HepG2 (cell line): ENCODE results near the gene IRF2BPL. TPM values are rescaled to one million over a fixed set of nuclear protein-coding genes. Genes with fewer than 3 reads are reported as not detected.

ENCODE experiments used
- ERF ChIP-seq: IDR thresholded peaks from 2 replicates; pipeline ENCODE4 v1.6.1; 2018; ENCODE audit warnings: missing biosample characterization, missing genetic modification reagents
- JUND ChIP-seq: sonication (generic); formaldehyde crosslinking; IDR thresholded peaks from 2 replicates; pipeline ENCODE4 v1.8.0; 2022; ENCODE audit warnings: mild to moderate bottlenecking, missing genetic modification reagents
- ZNF567 ChIP-seq: sonication (generic); formaldehyde crosslinking; IDR thresholded peaks from 2 replicates; pipeline ENCODE4 v1.8.1; 2023; ENCODE audit warnings: mild to moderate bottlenecking, missing genetic modification reagents, borderline replicate concordance
- ZNF639 ChIP-seq: conservative IDR thresholded peaks from 2 replicates; pipeline ENCODE4 v1.6.1; 2018; ENCODE audit warnings: missing genetic modification reagents
- ZNF687 ChIP-seq: sonication (generic); formaldehyde crosslinking; IDR thresholded peaks from 2 replicates; pipeline ENCODE4 v1.5.1; 2020; ENCODE audit warnings: mild to moderate bottlenecking, missing genetic modification reagents, moderate library complexity
- ZNF790 ChIP-seq: sonication (generic); formaldehyde crosslinking; IDR thresholded peaks from 2 replicates; pipeline ENCODE4 v1.8.0; 2022; ENCODE audit warnings: missing genetic modification reagents, mild to moderate bottlenecking, borderline replicate concordance
- ZNF792 ChIP-seq: IDR thresholded peaks from 2 replicates; pipeline ENCODE4 v1.6.1; 2016
- polyA plus RNA-seq, 8 experiments: library from polyadenylated mRNA; depleted of rRNA in 3 of 8; stranded (reverse) in 7 of 8; unstranded in 1 of 8; fragments of >200 nt; fragmentation: Illumina TruSeq in 4 of 8; extraction: Trizol in 4 of 8; gene quantifications; 2 replicates each; pipeline versions ENCODE4 v1.2.1 to v1.2.3, GENCODE V29; 2011 to 2016; ENCODE audit warnings: low read depth in 4 of 8, missing spikeins in 1 of 8, mixed read lengths in 1 of 8; ENCODE audit not compliant: insufficient read depth in 1 of 8
- total RNA-seq, 5 experiments: library from RNA; depleted of rRNA; stranded (reverse); fragments of >200 nt; fragmentation: Illumina TruSeq; extraction: Trizol; gene quantifications; 2 replicates each; pipeline ENCODE4 v1.2.3, GENCODE V29; 2016; ENCODE audit warnings: low read depth in 1 of 5
- TF ChIP-seq, protein P1 (sequence below): sonication (generic); formaldehyde crosslinking; IDR thresholded peaks from 2 replicates; pipeline ENCODE4 v1.4.0; 2020; ENCODE audit warnings: low read depth, missing genetic modification reagents
- TF ChIP-seq, protein P2 (sequence below): fragments of 450-650 bp; IDR thresholded peaks from 2 replicates; pipeline ENCODE4 v1.6.1; 2017; ENCODE audit warnings: mild to moderate bottlenecking
- TF ChIP-seq, protein P3 (sequence below): sonication (generic); formaldehyde crosslinking; IDR thresholded peaks from 2 replicates; pipeline ENCODE4 v1.4.0; 2020; ENCODE audit warnings: missing genetic modification reagents, borderline replicate concordance
- TF ChIP-seq, protein P4 (sequence below): IDR thresholded peaks from 2 replicates; pipeline ENCODE4 v1.6.1; 2016; ENCODE audit warnings: low read depth

The IRF2BPL gene
- total and polyA plus RNA-seq, 2 of the 13 experiments (the other 11 are each of a cell fraction or from before 2014, with no cell fraction given): 6.6 to 8.4 TPM

DNA sequence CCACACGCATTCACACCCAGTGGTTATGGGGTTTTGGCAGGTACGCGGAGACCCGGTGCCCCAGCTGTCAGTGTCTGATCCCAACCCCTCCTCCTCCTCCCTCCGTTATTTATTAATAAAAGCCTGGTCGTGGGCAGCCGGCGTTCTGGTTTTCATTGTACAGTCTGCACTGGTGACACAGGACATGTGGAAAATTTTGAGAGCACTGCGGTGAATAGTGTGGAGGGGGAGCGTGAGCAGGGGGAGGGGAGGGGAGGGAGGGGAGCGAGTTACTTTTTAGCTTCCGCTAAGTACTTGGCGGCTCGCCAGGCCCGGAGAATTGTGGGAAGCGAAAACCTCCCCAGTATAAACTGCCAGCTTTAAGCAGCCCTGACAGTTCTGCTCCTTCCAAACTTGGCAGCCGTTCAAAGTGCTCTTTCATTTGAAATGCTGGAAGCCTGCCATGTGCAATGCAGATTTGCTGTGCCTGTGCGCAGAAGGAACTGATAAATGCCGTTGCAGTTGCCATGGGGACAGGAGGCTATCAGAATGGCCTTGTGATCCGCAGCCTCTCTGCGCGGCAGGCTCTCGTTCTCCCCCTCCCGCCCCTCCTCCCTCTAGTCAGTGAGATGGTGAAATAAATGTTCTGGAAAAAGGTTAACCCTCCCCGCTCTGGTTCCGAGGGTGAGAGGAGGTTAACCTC lies 11.7 kb upstream of the IRF2BPL start (continued):
- TF ChIP-seq, protein P1, sequence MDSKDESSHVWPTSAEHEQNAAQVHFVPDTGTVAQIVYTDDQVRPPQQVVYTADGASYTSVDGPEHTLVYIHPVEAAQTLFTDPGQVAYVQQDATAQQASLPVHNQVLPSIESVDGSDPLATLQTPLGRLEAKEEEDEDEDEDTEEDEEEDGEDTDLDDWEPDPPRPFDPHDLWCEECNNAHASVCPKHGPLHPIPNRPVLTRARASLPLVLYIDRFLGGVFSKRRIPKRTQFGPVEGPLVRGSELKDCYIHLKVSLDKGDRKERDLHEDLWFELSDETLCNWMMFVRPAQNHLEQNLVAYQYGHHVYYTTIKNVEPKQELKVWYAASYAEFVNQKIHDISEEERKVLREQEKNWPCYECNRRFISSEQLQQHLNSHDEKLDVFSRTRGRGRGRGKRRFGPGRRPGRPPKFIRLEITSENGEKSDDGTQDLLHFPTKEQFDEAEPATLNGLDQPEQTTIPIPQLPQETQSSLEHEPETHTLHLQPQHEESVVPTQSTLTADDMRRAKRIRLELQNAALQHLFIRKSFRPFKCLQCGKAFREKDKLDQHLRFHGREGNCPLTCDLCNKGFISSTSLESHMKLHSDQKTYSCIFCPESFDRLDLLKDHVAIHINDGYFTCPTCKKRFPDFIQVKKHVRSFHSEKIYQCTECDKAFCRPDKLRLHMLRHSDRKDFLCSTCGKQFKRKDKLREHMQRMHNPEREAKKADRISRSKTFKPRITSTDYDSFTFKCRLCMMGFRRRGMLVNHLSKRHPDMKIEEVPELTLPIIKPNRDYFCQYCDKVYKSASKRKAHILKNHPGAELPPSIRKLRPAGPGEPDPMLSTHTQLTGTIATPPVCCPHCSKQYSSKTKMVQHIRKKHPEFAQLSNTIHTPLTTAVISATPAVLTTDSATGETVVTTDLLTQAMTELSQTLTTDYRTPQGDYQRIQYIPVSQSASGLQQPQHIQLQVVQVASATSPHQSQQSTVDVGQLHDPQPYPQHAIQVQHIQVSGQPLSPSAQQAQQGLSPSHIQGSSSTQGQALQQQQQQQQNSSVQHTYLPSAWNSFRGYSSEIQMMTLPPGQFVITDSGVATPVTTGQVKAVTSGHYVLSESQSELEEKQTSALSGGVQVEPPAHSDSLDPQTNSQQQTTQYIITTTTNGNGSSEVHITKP: peak; percentile 30; the same call in 1 of the 2 replicates
- TF ChIP-seq ZNF687 (CRISPR knock-in tag) (peak; percentile 83), JUND (CRISPR knock-in tag) (no peak), ZNF639 (no peak), ZNF567 (CRISPR knock-in tag) (no peak), ZNF792 (CRISPR knock-in tag) (0 out of 2 replicates have a peak, but pooled peaks have one; percentile 64), ERF (0 out of 2 replicates have a peak, but pooled peaks have one; percentile 66), ZNF790 (CRISPR knock-in tag) (no peak)
- TF ChIP-seq, protein P2, sequence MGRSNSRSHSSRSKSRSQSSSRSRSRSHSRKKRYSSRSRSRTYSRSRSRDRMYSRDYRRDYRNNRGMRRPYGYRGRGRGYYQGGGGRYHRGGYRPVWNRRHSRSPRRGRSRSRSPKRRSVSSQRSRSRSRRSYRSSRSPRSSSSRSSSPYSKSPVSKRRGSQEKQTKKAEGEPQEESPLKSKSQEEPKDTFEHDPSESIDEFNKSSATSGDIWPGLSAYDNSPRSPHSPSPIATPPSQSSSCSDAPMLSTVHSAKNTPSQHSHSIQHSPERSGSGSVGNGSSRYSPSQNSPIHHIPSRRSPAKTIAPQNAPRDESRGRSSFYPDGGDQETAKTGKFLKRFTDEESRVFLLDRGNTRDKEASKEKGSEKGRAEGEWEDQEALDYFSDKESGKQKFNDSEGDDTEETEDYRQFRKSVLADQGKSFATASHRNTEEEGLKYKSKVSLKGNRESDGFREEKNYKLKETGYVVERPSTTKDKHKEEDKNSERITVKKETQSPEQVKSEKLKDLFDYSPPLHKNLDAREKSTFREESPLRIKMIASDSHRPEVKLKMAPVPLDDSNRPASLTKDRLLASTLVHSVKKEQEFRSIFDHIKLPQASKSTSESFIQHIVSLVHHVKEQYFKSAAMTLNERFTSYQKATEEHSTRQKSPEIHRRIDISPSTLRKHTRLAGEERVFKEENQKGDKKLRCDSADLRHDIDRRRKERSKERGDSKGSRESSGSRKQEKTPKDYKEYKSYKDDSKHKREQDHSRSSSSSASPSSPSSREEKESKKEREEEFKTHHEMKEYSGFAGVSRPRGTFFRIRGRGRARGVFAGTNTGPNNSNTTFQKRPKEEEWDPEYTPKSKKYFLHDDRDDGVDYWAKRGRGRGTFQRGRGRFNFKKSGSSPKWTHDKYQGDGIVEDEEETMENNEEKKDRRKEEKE: no peak
- TF ChIP-seq, protein P3, sequence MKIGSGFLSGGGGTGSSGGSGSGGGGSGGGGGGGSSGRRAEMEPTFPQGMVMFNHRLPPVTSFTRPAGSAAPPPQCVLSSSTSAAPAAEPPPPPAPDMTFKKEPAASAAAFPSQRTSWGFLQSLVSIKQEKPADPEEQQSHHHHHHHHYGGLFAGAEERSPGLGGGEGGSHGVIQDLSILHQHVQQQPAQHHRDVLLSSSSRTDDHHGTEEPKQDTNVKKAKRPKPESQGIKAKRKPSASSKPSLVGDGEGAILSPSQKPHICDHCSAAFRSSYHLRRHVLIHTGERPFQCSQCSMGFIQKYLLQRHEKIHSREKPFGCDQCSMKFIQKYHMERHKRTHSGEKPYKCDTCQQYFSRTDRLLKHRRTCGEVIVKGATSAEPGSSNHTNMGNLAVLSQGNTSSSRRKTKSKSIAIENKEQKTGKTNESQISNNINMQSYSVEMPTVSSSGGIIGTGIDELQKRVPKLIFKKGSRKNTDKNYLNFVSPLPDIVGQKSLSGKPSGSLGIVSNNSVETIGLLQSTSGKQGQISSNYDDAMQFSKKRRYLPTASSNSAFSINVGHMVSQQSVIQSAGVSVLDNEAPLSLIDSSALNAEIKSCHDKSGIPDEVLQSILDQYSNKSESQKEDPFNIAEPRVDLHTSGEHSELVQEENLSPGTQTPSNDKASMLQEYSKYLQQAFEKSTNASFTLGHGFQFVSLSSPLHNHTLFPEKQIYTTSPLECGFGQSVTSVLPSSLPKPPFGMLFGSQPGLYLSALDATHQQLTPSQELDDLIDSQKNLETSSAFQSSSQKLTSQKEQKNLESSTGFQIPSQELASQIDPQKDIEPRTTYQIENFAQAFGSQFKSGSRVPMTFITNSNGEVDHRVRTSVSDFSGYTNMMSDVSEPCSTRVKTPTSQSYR: peak; percentile 76; the same call in 1 of the 2 replicates
- TF ChIP-seq, protein P4, sequence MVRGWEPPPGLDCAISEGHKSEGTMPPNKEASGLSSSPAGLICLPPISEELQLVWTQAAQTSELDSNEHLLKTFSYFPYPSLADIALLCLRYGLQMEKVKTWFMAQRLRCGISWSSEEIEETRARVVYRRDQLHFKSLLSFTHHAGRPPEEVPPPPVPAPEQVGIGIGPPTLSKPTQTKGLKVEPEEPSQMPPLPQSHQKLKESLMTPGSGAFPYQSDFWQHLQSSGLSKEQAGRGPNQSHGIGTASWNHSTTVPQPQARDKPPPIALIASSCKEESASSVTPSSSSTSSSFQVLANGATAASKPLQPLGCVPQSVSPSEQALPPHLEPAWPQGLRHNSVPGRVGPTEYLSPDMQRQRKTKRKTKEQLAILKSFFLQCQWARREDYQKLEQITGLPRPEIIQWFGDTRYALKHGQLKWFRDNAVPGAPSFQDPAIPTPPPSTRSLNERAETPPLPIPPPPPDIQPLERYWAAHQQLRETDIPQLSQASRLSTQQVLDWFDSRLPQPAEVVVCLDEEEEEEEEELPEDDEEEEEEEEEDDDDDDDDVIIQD (CRISPR knock-in tag): no peak; the same call in 1 of the 2 replicates
